Vagina (tissue), 2 donors: Measurements from ENCODE around the gene LCE3C.

Experiments used
- POLR2A ChIP-seq, 2 donors: fragments of 450-650 bp; IDR thresholded peaks; one replicate each; pipeline ENCODE4 v1.6.1; 2017; ENCODE audit warnings: antibody characterized with exemption in 2 of 2, mild to moderate bottlenecking in 2 of 2, moderate library complexity in 2 of 2
- TF ChIP-seq, protein P1 (sequence below), 3 experiments: fragments of 450-650 bp in 2 of 3; fragments of 200-600 bp in 1 of 3; sonication (generic) in 1 of 3; IDR thresholded peaks; one replicate each; pipeline ENCODE4 v1.5.1; 2017 to 2019; ENCODE audit warnings: antibody characterized with exemption in 3 of 3, mild to moderate bottlenecking in 2 of 3, moderate library complexity in 2 of 3

- TF ChIP-seq, protein P1, sequence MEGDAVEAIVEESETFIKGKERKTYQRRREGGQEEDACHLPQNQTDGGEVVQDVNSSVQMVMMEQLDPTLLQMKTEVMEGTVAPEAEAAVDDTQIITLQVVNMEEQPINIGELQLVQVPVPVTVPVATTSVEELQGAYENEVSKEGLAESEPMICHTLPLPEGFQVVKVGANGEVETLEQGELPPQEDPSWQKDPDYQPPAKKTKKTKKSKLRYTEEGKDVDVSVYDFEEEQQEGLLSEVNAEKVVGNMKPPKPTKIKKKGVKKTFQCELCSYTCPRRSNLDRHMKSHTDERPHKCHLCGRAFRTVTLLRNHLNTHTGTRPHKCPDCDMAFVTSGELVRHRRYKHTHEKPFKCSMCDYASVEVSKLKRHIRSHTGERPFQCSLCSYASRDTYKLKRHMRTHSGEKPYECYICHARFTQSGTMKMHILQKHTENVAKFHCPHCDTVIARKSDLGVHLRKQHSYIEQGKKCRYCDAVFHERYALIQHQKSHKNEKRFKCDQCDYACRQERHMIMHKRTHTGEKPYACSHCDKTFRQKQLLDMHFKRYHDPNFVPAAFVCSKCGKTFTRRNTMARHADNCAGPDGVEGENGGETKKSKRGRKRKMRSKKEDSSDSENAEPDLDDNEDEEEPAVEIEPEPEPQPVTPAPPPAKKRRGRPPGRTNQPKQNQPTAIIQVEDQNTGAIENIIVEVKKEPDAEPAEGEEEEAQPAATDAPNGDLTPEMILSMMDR (IDR thresholded peaks at IDR 0.05), result no peak
- TF ChIP-seq POLR2A (IDR thresholded peaks at IDR 0.05), result no peak
Observed at GRCh38 chr1:152599934-152600333, at the start of gene LCE3C.
